T-helper 1 cell (primary cell): Measurements from ENCODE around the gene CELF2.

Source experiments
- DNase-seq, 5 donors: peaks; one replicate each; pipeline ENCODE4 v3.0.0-alpha.2; 2012 to 2020

The CELF2 gene

DNA sequence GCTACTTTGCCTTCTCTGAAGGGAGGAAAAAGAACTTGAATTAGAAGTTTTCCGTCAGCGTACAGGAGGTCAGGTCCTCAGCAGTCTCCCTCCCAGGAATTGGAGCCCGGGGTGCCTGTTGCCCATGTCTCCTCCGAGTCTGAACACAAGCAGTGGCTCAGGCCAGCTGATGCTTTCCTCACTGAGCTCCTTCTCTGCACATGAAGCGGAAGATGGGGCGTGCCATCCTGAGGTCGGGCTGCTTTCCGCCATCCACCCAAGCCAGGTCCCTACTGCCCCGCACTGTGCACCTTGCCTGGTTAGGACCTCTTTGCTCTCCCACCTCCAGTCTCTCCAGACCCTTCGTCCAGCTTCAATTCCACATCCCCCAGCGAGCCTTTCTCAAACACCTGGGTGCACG lies 237.5 kb downstream of the CELF2 start:
- no peak for DNase-seq

DNA sequence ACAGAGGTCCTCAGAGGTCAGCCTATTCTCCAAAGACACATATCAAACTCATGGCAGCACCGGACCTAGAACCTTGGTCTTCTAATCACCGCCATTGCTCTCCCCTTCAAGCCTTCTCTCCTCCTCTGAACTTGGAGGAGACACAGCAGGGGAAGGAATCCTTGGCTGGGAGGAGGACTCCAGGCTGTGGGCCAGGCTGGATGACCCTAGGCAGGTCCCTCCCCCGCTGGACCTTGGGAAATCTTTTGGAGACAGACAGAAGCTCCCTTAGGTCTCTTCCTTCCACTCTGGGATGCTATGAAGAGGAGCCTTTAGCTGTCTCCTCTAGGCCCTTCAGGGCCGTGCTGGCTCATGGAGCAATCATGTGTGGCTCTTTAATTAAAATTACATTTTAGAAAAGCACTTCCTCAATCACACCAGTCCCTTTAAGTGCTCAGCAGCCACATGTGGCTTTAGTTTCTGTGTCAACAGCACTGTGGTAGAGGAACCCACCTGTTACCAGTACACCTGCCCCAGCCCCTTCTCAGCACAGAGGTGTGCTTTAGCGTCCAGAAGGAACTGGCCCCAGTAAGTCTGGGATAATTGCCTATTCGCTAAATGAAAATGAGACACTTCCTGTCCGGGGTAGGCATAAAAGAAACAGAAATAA lies 238.2 kb downstream of the CELF2 start:
- DNase-seq, result no peak

DNA sequence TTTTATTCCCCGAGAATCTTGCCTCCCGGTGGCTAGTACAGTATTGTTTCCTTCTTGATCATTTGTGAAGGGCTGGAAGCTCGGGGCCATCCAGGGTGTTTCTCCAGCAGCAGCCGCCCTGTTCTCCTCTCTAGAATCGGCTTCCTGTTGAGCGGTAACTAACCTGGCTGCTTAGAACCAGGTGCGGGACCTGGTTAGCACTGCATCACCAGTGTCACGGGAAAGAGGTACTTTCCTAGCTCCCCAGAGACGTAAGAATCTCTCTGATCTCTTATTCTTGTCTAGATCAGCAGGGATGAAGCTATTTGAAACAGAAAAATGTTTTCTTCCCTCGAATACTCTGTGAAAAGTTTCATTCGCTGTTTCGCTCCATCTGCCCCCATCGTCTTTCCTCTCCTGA lies 239.2 kb downstream of the CELF2 start:
- DNase-seq, result no peak

DNA sequence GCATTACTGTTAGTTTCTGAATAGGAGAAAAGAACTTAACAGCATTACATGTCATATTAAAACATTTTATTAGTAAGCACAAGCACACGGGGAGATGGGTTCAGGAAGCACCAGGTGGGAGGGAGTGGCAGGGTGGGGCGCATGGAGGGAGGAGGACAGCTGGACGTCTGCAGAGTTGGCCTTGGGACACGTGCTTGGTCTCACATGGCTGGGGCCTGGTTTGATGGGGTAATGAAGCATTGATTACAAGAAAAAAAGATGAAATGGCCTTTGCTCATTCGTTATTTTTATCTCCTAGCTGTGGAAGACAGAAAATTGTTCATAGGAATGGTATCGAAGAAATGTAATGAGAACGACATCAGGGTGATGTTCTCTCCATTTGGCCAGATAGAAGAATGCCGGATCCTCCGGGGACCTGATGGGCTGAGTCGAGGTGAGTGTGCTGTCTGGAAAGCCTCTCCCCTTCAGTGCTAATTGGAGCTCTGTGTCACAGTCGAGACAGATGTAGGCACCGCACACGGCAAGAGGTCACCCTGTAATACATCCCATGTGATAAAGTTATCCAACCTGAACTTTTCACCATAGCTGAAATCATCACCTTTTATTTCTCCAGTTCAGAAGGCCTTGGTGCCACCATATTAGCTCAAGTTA lies 239.9 kb downstream of the CELF2 start:
- DNase-seq, result no peak

DNA sequence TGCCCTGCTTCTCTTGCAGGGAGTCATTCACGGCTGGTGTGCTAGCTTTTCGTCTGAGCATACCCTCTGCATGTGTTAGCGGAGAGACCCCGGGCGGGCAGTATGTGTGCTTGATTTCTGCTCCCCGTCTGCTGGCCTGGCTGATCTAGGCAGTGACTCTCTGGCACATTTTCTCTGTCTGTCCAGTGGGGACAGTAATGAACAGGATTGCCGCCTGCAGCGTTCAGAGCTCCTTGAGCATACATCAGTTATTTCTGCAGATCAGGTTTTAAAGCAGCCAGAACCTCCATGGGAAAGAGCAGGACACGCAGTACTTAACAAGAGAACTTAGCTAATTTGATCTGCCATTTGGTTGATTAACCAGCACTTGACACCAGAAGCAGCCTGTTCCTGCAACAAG lies 242.5 kb downstream of the CELF2 start:
- DNase-seq, result no peak

DNA sequence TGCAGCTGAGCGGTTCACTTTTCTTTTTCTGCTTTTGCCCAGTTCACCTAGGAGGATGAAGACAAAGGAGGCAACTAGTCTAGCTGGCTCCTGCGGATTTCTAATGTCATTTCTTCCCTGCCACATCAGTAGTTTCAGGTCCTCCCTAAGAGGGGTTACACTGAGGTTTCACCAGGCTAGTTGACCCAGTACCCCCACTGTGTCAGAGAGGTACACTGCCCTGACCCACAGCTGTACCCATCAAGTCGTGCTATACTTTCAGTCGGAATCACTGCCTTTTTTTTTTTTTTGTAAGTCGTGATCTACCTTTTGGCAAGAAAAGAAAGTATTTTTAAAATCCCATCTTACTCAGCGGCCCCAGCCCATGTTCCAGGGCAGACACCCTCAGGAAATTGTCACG lies 243.5 kb downstream of the CELF2 start:
- DNase-seq, result no peak

DNA sequence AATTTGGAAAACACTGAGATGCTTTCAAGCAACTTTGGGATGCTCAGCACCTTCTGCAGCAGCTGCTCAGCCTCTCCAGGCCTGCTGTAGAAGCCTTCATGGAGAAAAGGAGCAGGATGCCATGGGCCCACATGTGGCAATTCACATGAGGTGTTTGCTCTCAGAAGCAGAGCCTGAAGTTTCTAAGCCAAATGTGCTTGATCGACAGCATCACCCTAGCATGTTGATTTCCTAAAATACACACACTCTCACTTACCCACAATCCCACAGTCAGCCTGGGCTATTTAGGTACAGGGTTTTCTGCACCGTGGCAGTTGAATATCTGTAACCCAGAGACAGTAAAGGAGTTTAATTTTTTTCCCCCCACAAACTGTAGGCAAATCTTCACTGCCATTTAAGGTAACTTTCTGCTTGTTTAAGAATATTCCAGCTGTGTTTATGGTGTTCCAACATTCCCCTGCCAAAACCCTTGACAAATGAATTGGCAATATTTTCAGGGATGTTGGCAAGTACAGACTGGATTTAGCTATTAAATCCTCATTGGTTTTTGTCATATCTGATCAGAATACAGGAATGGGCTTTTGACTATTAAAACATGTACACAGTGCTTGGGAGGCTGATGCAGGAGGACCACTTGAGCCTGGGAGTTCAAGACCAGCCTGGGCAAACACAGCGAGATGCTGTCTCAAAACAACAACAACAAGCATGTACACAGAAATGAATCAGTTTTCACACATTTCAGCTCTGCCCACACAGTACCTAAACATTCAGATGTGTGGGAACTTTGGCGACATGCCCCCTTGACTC lies 244.2 kb downstream of the CELF2 start:
- DNase-seq, result no peak

DNA sequence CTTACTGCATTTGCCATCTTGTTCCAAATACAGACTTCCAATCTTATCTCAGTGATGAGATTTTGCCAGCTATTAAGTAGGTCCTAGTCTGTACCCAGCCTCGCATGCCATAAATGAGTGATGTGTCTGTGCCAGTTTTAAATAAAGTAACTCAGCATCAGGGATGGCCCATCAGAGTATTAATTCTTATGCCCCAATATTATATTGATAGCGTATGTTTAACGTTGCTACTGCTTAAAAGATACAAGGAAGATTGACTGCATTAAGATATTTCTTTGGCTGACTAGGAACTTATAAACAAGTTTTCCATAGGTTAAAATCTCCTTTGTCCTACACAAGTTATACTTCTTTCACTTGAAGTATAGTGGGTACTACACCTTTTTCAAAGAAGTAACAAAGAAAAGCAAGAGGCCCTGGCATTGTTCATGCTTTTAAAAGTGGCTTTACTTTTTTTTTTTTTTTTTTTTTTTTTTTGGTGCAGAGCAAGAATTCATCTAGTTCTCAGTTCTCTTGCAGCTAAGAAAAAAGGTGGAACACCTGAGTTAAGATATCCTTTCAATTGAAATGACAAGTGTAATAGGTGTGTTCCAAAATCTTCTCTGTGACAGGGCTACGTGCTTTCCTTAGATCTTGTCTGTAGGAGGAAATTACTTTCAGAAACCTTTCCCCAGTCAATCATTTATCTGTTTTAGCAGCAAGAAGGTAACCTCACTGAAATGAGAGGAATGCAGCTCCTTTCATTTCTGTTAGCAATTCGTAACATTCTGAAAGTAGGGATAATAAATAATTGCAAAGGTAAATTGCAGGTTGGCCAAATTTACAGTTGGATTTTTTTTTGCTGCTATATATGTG lies 245.0 kb downstream of the CELF2 start:
- no peak for DNase-seq

DNA sequence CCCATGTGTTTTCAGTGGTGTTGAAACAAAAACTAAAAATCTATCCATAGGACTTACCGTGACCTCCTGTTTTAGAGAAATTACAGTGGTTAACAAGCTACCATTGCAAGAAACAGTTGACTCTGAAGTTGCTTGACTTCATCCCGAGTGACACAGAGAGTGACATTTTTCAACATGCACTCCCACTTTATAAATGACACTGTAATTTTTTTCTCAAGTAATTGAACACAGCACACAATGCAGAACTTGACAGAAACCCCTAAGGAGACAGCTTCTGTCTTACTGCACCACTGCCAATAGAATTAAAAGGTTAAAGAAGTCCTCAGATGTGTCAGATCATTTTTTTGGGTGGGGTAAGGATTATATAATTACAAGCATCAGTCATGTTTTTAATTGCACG lies 246.1 kb downstream of the CELF2 start:
- DNase-seq, result no peak

DNA sequence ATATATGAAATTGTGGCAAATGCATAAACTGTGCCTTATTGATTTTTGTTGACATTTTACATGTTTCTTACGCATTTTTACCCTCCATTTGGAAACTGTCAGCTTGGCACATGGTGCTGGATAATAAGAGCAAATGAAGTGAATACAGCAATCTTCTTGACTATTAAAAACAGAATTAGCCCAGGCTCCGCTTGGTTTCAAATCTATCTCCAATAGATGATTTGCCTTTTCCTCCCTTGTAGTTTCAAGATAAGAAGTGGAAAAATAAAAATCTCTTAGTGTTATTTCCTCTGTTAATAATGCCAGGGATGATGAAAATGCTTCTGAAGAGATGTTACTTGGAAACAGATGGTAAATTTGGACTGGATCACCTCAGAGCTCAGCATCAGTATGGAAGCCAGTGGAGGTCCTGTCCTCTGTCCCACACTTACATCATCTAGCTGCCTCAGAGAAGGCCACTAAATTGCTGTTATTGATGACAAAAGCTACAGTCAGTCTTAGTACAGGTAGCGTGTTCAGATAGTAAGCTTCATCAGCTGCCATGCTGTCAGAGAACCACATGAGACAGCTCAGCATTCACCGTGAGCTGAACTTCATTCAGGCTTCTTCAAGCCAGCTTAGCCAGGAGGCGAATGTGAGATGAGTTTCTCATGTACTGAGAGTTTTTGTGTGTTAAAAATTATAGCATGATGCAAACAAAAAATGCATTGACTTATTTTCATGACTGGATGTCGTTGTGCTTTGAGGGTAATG lies 246.8 kb downstream of the CELF2 start:
- no peak for DNase-seq

DNA sequence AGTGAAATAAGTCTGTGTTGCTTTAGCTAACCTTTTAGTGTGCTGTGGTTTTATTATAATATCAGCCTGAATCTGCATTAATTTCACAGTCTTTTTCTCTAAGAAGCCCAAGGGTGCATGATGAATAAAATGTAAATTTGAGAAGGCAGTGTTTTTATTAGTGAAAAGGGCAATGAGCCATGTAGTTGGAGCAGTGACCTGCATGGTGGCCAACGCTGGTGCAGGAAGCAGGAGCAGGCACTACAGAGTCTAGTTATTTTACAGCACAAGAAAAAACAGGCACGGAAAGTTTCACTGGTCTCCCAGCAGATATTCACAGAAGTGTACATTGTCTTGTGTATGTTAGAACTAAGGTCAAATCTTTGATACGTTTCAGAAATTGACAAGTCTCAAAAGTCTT lies 247.8 kb downstream of the CELF2 start:
- DNase-seq, result no peak

DNA sequence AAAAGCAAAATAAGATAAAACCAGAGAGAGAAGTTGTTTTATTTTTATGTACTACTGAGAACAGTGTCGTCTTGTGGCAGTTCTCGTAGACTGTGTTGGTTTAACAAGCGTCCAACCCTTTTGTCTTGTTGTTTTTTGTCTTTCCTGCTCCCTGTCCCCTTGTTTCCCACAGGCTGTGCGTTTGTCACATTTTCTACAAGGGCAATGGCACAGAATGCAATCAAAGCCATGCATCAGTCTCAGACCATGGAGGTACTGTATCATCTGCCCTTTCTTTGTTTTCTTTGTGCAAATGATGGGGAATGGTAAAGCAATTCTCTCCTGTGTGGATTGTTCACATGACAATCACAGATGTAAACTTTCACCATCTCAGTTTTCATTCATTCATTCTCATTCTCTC lies 248.8 kb downstream of the CELF2 start:
- DNase-seq, result no peak

DNA sequence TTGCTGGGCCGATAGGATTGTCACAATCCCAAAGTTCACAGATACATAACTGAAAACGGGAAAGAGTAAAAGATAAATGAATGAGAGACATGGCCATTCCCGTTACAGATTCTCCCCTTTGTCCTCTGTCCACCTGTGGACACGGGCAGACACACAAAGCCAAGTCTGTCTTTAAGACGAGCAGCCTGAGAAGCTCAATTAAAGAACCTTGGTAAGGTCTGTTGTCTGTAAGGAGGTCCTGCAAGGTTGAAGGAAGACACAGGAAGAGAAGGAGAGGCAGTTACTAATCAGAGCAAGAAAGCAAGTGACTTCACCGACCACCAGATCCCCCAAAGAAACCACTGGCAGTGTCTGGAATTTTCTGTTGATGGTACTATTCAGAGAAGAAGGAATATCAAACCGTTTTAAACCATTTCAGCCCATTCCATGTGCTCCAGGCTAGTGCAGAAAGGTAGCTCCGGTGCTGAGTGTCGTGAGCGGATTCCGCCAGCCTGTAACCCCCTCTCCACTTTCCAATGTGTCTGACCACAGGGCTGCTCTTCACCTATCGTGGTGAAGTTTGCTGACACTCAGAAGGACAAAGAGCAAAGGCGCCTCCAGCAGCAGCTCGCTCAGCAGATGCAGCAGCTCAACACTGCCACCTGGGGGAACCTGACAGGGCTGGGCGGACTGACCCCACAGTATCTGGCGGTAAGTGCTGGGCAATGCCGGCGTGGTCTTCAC lies 252.6 kb downstream of the CELF2 start:
- DNase-seq, result peak; percentile 40 to 59 (median 55)

DNA sequence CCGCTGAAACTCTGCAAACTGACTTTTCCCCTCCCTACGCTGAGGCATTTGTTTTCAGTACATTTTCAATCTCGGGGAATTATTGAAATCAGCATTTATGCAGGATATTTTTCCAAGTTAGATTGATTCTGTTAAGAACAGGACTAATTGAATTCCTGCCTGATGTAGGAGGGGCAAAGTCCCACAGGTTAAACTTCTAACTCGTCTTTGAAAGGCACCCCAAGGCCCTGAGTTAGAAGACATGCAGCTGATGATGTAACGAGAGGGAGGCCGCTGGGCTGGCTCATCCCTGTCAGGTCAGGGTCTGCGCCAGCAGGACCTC lies 253.1 kb downstream of the CELF2 start:
- DNase-seq, result no peak

DNA sequence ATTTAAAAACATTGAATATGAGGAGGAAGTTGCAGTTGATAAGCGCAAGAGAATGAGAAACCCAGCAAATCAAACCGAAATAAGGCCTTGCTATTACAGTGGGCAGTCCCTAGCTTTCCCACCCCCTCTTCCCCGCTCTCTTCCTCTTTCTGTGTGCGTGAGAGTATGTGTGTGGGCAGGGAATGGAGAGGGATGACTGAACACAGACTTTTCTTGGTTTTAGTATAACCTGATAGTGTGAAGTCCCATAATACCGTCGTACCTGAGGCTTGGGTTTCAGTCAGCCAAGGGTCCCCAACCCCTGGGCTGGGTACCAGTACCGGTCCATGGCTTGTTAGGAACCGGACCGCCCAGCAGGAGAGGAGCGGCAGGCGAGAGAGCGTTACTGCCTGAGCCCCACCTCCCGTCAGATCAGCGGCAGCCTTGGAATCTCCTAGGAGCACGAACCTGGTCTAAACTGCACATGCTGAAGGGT lies 255.3 kb downstream of the CELF2 start:
- peak in 1 of 5 donors; percentile 27 for DNase-seq

DNA sequence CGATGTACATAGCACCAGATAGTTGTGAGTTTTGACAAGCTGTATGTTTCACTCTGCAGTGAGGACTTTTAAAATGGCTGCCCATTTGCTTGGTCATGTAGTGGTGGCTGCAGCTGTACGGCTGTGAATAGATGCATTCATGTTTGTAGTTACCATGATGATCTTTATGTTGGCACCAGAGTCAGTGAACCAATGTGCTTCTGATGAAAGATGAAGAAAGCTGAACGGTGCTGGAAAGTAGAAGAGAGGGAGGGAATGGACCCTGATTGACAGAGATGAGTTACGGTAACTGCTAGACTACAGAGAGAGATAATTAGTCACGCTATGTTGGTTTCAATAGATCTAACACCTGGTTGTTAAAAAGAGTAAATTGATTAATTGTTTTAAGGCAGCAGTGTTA lies 256.8 kb downstream of the CELF2 start:
- no peak for DNase-seq

DNA sequence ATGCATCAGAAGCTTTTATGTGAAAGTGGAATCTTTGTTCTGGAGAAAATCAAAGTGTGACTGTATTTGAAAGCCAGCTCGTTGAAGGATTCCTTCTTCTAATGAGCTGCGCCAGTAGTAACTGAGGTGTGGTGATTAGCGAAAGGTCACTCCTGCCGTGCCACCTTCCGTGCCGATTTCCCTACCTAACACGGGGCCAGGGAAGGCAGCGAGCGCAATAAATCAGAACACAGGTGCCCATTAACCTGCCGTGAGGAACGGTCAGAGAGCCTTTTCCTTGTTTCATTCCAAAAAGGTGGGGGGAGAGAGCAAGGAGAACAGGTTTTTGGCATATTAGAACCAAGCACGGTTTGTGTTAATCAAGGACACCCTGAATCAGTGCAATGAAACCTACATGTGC lies 258.0 kb downstream of the CELF2 start:
- no peak for DNase-seq

DNA sequence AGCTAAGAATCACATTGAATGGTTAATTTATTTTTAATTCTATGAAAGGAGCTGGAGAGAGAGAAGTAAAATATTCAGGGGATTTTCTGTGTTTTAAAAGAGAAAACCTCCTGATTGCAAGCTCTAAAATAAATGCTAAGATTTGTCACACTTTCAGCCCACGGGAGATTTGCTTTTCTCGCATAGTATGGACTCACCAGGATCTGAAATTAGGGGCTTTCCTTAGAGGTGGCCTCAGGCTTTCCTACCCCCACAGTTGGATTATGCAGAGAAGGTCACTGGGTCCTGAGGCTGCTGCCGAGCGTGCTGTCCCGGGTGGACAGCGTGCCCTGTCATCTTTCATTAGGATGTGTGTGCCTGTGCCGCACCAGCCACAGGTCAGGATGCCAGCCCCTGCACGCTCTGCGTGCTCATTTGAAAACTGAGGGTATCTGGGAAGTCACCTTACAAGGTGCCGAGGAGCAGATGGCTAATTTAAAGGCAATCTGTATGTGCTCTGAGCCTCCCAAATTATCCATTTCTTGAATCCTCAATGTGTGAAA lies 258.8 kb downstream of the CELF2 start:
- DNase-seq, result no peak

DNA sequence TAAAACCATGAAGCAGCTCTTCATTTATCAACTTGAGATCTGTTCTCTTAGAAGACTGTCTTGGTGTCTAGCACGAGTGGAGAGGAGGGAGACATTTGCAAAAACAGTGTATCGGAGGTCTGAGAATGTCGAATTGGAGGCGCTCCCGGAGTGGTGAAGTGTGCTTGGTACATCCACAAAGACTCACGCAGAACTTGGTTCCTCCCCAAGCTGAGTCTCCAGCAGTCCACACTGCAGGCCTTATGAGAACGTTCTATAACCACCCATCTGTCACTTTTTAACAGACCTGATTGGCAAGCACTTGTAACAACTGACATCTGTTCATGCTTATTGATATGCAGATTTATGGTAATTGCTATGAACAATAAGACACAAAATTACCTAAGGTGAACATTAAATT lies 261.6 kb downstream of the CELF2 start:
- DNase-seq, result no peak

DNA sequence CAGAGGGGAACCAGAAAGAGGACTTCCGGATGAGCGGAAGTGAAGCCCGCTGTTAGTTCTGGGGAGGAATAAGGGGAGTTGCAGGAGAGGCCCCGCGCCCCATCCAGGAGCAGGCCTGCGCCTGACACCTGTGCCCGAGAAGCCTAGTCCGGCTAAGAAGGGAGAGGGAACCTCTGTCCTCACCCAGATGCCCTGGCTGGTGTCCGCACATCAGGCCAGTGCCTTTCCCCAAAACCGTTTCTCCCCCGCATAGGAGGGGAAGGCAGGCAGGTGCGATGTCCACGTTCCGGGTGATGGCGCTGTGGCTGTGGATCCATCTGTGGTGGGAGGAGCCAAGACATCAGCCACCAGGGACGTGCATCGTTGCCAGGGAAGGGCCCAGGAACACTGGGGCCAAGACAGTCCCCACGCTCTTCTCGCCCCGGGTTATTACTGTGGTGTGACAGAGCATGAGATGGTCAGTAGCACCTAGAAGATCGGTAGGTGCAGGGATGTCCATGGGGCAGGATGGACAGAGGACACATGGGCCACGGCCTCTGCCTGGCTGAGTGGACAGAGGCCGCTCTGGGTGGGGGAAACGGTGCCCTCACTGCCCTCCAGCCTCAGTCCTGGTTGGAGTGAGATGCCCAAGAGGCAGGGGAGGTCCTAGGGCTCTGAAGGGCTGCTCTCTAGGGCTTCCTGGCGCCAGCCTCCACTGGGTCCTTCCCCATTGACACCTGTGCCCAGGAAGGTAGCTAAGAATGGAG lies 262.7 kb downstream of the CELF2 start:
- DNase-seq, result no peak

DNA sequence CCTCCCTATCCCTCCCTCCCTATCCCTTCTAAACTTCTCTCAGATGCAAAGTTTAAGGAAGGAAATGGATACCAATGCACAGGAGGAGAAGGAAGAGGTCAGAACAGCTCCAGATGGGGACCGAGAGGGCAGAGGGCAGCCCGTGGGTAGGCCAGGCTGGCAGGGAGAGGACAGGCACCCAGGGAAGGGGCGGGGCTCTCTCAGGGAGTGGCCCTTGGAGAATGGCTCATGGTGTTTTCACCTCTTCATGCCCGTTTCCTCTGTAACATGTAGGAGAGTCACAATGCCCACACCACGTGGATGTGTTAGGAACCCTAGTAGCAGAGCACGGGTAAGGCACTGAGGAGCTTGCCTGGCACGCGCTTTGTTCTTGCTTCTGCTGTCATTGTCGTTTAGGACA lies 264.5 kb downstream of the CELF2 start:
- no peak for DNase-seq
